Liver (tissue), 9 donors: Measurements from ENCODE around the gene NWD2. TPM values are rescaled to one million over a fixed set of nuclear protein-coding genes. Genes with fewer than 3 reads are reported as not detected.

Source experiments
- DNase-seq: peaks from one replicate; pipeline ENCODE4 v3.0.0-alpha.2; 2017; ENCODE audit warnings: low spot score
- H3K27ac ChIP-seq, 2 donors: one replicate each; pipeline ENCODE4 v1.7.0; 2013; ENCODE audit warnings: inconsistent platforms in 2 of 2, low read length in 2 of 2, control low read depth in 1 of 2, low read depth in 1 of 2, mild to moderate bottlenecking in 1 of 2
- H3K27me3 ChIP-seq, 4 donors: one replicate each; pipeline versions ENCODE4 v1.6.1 to v1.7.0; 2013; ENCODE audit warnings: low read length in 3 of 4, inconsistent platforms in 1 of 4, mild to moderate bottlenecking in 1 of 4, moderate library complexity in 1 of 4; ENCODE audit not compliant: control insufficient read depth in 4 of 4, insufficient read depth in 4 of 4
- H3K36me3 ChIP-seq, 4 donors: one replicate each; pipeline versions ENCODE4 v1.6.1 to v1.7.0; 2013; ENCODE audit warnings: low read length in 3 of 4, mild to moderate bottlenecking in 3 of 4, low read depth in 1 of 4, moderate library complexity in 1 of 4; ENCODE audit not compliant: control insufficient read depth in 4 of 4, insufficient read depth in 3 of 4
- H3K4me1 ChIP-seq, 4 donors: one replicate each; pipeline versions ENCODE4 v1.6.1 to v1.7.0; 2013; ENCODE audit warnings: low read length in 3 of 4, mild to moderate bottlenecking in 3 of 4, moderate library complexity in 1 of 4; ENCODE audit not compliant: control insufficient read depth in 4 of 4, insufficient read depth in 4 of 4
- H3K4me3 ChIP-seq, 3 donors: one replicate each; pipeline versions ENCODE4 v1.6.1 to v1.7.0; 2013; ENCODE audit warnings: low read length in 3 of 3, control low read depth in 1 of 3, low read depth in 1 of 3, mild to moderate bottlenecking in 1 of 3
- H3K9ac ChIP-seq, 2 donors: one replicate each; pipeline ENCODE4 v1.7.0; 2013; ENCODE audit warnings: low read length in 2 of 2, mild to moderate bottlenecking in 2 of 2, moderate library complexity in 2 of 2, control low read depth in 1 of 2, low read depth in 1 of 2
- H3K9me3 ChIP-seq, 4 donors: one replicate each; pipeline versions ENCODE4 v1.6.1 to v1.7.0; 2013; ENCODE audit warnings: low read length in 3 of 4; ENCODE audit not compliant: control insufficient read depth in 4 of 4
- ATF3 ChIP-seq: IDR thresholded peaks from 2 replicates; pipeline ENCODE4 v1.6.1; 2016; ENCODE audit warnings: antibody characterized with exemption
- CTCF ChIP-seq: fragments of 150-350 bp; IDR thresholded peaks from 2 replicates; pipeline ENCODE4 v1.5.1; 2017; ENCODE audit warnings: improper control_type of control experiment, low read depth, low read length; ENCODE audit not compliant: missing input control
- EGR1 ChIP-seq, 2 donors: IDR thresholded peaks; 2 replicates each; pipeline ENCODE4 v1.6.1; 2016 to 2018; ENCODE audit warnings: antibody characterized with exemption in 2 of 2, low read depth in 2 of 2
- FOXA1 ChIP-seq: IDR thresholded peaks from 2 replicates; pipeline ENCODE4 v1.6.1; 2016; ENCODE audit warnings: antibody characterized with exemption
- FOXA2 ChIP-seq: IDR thresholded peaks from 2 replicates; pipeline ENCODE4 v1.6.1; 2016; ENCODE audit warnings: antibody characterized with exemption
- GABPA ChIP-seq, 2 donors: IDR thresholded peaks in 1 of 2; conservative IDR thresholded peaks in 1 of 2; 2 replicates each; pipeline ENCODE4 v1.6.1; 2016; ENCODE audit warnings: antibody characterized with exemption in 2 of 2, mild to moderate bottlenecking in 1 of 2, moderate library complexity in 1 of 2
- HNF4A ChIP-seq, 2 donors: conservative IDR thresholded peaks; 2 replicates each; pipeline ENCODE4 v1.6.1; 2016; ENCODE audit warnings: antibody characterized with exemption in 2 of 2, mild to moderate bottlenecking in 2 of 2
- HNF4G ChIP-seq: IDR thresholded peaks from 2 replicates; pipeline ENCODE4 v1.6.1; 2016; ENCODE audit warnings: antibody characterized with exemption
- JUND ChIP-seq, 2 donors: IDR thresholded peaks; 2 replicates each; pipeline ENCODE4 v1.6.1; 2016; ENCODE audit warnings: antibody characterized with exemption in 2 of 2
- NR2F2 ChIP-seq: IDR thresholded peaks from 2 replicates; pipeline ENCODE4 v1.6.1; 2016; ENCODE audit warnings: antibody characterized with exemption
- RAD21 ChIP-seq, 2 donors: IDR thresholded peaks; 2 replicates each; pipeline ENCODE4 v1.6.1; 2016; ENCODE audit warnings: antibody characterized with exemption in 2 of 2, mild to moderate bottlenecking in 2 of 2
- REST ChIP-seq: IDR thresholded peaks from 2 replicates; pipeline ENCODE4 v1.6.1; 2016; ENCODE audit warnings: antibody characterized with exemption, mild to moderate bottlenecking
- RXRA ChIP-seq, 2 donors: IDR thresholded peaks; 2 replicates each; pipeline ENCODE4 v1.6.1; 2017 to 2018; ENCODE audit warnings: antibody characterized with exemption in 2 of 2, mild to moderate bottlenecking in 1 of 2
- SP1 ChIP-seq: IDR thresholded peaks from 2 replicates; pipeline ENCODE4 v1.6.1; 2018; ENCODE audit warnings: antibody characterized with exemption, mild to moderate bottlenecking
- TAF1 ChIP-seq: conservative IDR thresholded peaks from 2 replicates; pipeline ENCODE4 v1.6.1; 2016; ENCODE audit warnings: antibody characterized with exemption, mild to moderate bottlenecking
- YY1 ChIP-seq: IDR thresholded peaks from 2 replicates; pipeline ENCODE4 v1.6.1; 2016; ENCODE audit warnings: antibody characterized with exemption, mild to moderate bottlenecking
- ZBTB33 ChIP-seq: IDR thresholded peaks from 2 replicates; pipeline ENCODE4 v1.6.1; 2016; ENCODE audit warnings: antibody characterized with exemption
- WGBS: extraction: QIAGEN DNeasy Blood & Tissue Kit; methylation state at CpG from one replicate; pipeline ENCODE4 v1.1.7; 2013; 5-methylcytosine and 5-hydroxymethylcytosine counted together
- polyA plus RNA-seq, 2 donors: library from polyadenylated mRNA; stranded (reverse) in 1 of 2; unstranded in 1 of 2; fragments of 200-250 nt in 1 of 2; fragments of >200 nt in 1 of 2; fragmentation: Nextera tagmentation in 1 of 2; extraction: Ambion mirVana in 1 of 2; gene quantifications; one replicate each; pipeline versions ENCODE4 v1.2.1 to v1.2.3, GENCODE V29; 2013 to 2015
- total RNA-seq, 2 donors: library from RNA; depleted of rRNA; stranded (reverse); fragments of >200 nt; gene quantifications; one replicate each; pipeline ENCODE4 v1.2.3, GENCODE V29; 2014
- TF ChIP-seq, protein P1 (sequence below): IDR thresholded peaks from 2 replicates; pipeline ENCODE4 v1.6.1; 2016; ENCODE audit warnings: antibody characterized with exemption
- donor health status: healthy.
- donor health status: healthy.
- donor health status: healthy.
- donor health status: healthy.
- donor health status: healthy.

NWD2 gene
- total and polyA plus RNA-seq, 4 donors = 0.08 to 0.37 TPM; not detected in 2

DNA sequence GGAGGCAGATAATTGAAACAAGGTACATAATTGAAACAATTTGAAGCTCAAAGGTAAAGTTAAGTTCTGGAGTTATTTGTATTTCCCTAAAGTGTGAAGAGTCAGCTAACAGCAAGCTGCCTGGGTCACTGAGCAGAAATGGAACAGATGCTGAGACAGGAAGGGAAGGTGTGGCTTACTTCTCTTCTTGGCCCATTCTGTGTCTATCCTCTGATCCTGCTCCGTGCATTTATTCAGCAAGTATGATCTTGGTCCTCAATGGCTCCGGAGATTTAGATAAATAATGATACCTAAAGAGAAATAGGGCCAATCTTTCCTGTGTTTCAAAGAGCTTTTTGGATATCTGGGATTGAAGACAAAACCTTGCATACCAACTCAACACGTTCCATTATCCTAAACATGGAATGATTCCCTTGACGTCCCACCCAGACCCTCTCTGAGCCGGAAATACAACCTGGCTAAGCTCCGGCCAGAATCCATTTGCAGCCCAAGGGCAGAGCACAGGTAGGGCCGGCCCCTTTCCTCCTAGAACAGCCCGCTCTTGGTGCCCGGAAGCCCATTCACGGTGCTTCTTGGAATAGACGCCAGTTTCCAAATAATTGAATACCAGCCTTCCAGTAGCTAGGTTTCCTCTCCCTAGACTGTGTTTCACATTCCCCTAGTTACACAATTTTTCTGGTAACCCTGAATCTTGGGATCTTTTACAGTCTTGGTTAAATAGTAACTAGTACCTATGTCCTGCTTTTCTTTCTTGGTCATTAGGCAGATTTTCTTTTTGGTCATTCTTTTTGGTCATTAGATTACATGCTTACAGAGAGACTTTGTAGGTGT, 211.0 kb downstream of the NWD2 start:
- no peaks in the 10 kb centered on the region for H3K9me3 ChIP-seq

More for the DNA sequence above, 211.0 kb downstream of the NWD2 start:
- no peak for TF ChIP-seq FOXA1
- TF ChIP-seq REST = no peak
- no peak for TF ChIP-seq ZBTB33
- TF ChIP-seq CTCF = no peak
- no peak for TF ChIP-seq GABPA (IDR thresholded peaks at IDR 0.05 in 1 of 2, conservative IDR thresholded peaks at IDR 0.05 in 1 of 2)
- peak; percentile 17 for TF ChIP-seq TAF1
- peak in 1 of 2 donors; percentile 24 for TF ChIP-seq EGR1 (IDR thresholded peaks at IDR 0.05; ENCODE audit: low read depth in 2 of 2)
- TF ChIP-seq HNF4G = no peak
- TF ChIP-seq RAD21 (IDR thresholded peaks at IDR 0.05) = peak in 1 of 2 donors; percentile 54
- peak; percentile 25 for TF ChIP-seq YY1
- no peak for TF ChIP-seq NR2F2
- TF ChIP-seq FOXA2 = no peak
- TF ChIP-seq JUND (IDR thresholded peaks at IDR 0.05) = peak; percentile 19 to 44
- no peak for TF ChIP-seq ATF3
- TF ChIP-seq HNF4A (conservative IDR thresholded peaks at IDR 0.05) = peak; percentile 58 to 66
- TF ChIP-seq RXRA (IDR thresholded peaks at IDR 0.05) = peak; percentile 58 to 66
- TF ChIP-seq, protein P1, sequence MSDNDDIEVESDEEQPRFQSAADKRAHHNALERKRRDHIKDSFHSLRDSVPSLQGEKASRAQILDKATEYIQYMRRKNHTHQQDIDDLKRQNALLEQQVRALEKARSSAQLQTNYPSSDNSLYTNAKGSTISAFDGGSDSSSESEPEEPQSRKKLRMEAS = peak; percentile 43
- TF ChIP-seq SP1 = peak; percentile 47
- H3K27me3 ChIP-seq = no peaks in the 10 kb centered on the region
- DNase-seq = no peak
- H3K9ac ChIP-seq = peak overlapping the region; percentile 25 to 37
- WGBS = 27% methylated on average over 11 of the region's 11 CpGs
- peaks cover 0 to 40% (median 10%) of the 10 kb centered on the region in 4 donors for H3K4me1 ChIP-seq
- H3K36me3 ChIP-seq = peaks cover 0 to 3% (median 0%) of the 10 kb centered on the region in 4 donors
- H3K27ac ChIP-seq = peak overlapping the region; percentile 47 to 63
- peak overlapping the region; percentile 80 to 85 (median 83) for H3K4me3 ChIP-seq
